ENCODE results near the gene CPSF3.

The CPSF3 gene

GRCh38 chr2:9477914-9478313 lies 54.5 kb downstream of the CPSF3 start:
- ChIA-PET CTCF (interaction anchor here (0.6 kb wide), 1 partner anchor 15 kb away, joined by 3 read pairs; no protein-coding TSS in a partner anchor), POLR2A (ENCODE audit: low non-redundant PET) (no interaction called here)
- no peak for DNase-seq (ENCODE audit: low spot score)
- TF ChIP-seq CTCF (conservative IDR thresholded peaks at IDR 0.05; ENCODE audit: low read depth): no peak
- H3K27ac ChIP-seq: no peak overlapping the region

- ChIA-PET POLR2A (ENCODE audit: low non-redundant PET) (no interaction called here), CTCF (no interaction called here)
- DNase-seq (ENCODE audit: low spot score): no peak
Observed at GRCh38 chr2:9478526-9478925, 55.1 kb downstream of the CPSF3 start.

GRCh38 chr2:9480157-9480556 lies 56.7 kb downstream of the CPSF3 start:
- ChIA-PET POLR2A (ENCODE audit: low non-redundant PET) (no interaction called here), CTCF (no interaction called here)
- H3K27ac ChIP-seq: no peak overlapping the region
- DNase-seq (ENCODE audit: low spot score): no peak
- no peak for TF ChIP-seq CTCF (conservative IDR thresholded peaks at IDR 0.05; ENCODE audit: low read depth)

More at GRCh38 chr2:9478526-9478925, 55.1 kb downstream of the CPSF3 start:
- no peak overlapping the region for H3K27ac ChIP-seq
- no peak for TF ChIP-seq CTCF (conservative IDR thresholded peaks at IDR 0.05; ENCODE audit: low read depth)

- CTCF ChIA-PET: no interaction called here
- POLR2A ChIA-PET (ENCODE audit: low non-redundant PET): no interaction called here
- TF ChIP-seq CTCF (conservative IDR thresholded peaks at IDR 0.05; ENCODE audit: low read depth): no peak
- H3K27ac ChIP-seq: 0 out of 2 replicates have a peak overlapping the region, but pooled peaks have one; percentile 21
- no peak for DNase-seq (ENCODE audit: low spot score)
Observed at GRCh38 chr2:9483107-9483506, 59.7 kb downstream of the CPSF3 start.

- TF ChIP-seq CTCF (conservative IDR thresholded peaks at IDR 0.05; ENCODE audit: low read depth): no peak
- CTCF ChIA-PET: no interaction called here
- POLR2A ChIA-PET (ENCODE audit: low non-redundant PET): interaction anchor here (0.5 kb wide), 1 partner anchor 220 kb away, joined by 7 read pairs; no protein-coding TSS in a partner anchor
- 0 out of 2 replicates have a peak overlapping the region, but pooled peaks have one; percentile 21 for H3K27ac ChIP-seq
- no peak for DNase-seq (ENCODE audit: low spot score)
Observed at GRCh38 chr2:9484533-9484932, 61.1 kb downstream of the CPSF3 start.

GRCh38 chr2:9488583-9489547 lies 65.4 kb downstream of the CPSF3 start:
- TF ChIP-seq CTCF (conservative IDR thresholded peaks at IDR 0.05; ENCODE audit: low read depth): no peak
- no peak for DNase-seq (ENCODE audit: low spot score)
- CTCF ChIA-PET: interaction anchor here (0.6 to 0.7 kb wide), 3 partner anchors 57 to 724 kb away, joined by 3 to 6 read pairs (median 3); no protein-coding TSS in a partner anchor
- POLR2A ChIA-PET (ENCODE audit: low non-redundant PET): no interaction called here
- H3K27ac ChIP-seq: no peak overlapping the region
